ENCODE data around the gene S100Z.

DNA sequence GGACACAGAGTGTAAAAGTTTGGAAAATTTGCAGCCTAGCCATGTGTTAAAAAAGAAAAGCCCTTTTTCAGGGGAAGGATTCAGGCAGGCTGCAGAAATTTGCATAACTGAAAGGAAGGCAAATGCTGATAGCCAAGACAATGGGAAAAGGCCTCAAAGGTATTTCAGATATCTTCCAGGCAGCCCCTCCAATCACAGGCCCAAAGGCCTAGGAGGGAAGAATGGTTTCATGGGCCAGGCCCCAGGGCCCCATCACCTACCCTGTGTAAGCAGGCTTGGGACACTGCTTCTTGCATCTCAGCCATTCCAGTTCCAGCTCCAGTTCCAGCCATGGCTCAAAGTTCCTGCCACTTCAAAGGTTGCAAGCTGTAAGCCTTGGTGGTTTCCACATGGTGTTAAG, 4.8 kb downstream of the S100Z start:
- TF ChIP-seq, protein P1, sequence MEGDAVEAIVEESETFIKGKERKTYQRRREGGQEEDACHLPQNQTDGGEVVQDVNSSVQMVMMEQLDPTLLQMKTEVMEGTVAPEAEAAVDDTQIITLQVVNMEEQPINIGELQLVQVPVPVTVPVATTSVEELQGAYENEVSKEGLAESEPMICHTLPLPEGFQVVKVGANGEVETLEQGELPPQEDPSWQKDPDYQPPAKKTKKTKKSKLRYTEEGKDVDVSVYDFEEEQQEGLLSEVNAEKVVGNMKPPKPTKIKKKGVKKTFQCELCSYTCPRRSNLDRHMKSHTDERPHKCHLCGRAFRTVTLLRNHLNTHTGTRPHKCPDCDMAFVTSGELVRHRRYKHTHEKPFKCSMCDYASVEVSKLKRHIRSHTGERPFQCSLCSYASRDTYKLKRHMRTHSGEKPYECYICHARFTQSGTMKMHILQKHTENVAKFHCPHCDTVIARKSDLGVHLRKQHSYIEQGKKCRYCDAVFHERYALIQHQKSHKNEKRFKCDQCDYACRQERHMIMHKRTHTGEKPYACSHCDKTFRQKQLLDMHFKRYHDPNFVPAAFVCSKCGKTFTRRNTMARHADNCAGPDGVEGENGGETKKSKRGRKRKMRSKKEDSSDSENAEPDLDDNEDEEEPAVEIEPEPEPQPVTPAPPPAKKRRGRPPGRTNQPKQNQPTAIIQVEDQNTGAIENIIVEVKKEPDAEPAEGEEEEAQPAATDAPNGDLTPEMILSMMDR (IDR thresholded peaks at IDR 0.05), result no peak
- TF ChIP-seq EP300 (IDR thresholded peaks at IDR 0.05), result no peak
